B cell (primary cell): Measurements from ENCODE around the gene TMEM235.

Source experiments
- EZH2 ChIP-seq: IDR thresholded peaks from 2 replicates; pipeline ENCODE4 v1.6.1; 2012; ENCODE audit warnings: borderline replicate concordance, low read depth, mild to moderate bottlenecking, moderate library complexity, low read length; ENCODE audit not compliant: insufficient read depth, poor library complexity, severe bottlenecking
- TF ChIP-seq, protein P1 (sequence below): fragments of 200-600 bp; IDR thresholded peaks from one replicate; pipeline ENCODE4 v1.8.0; 2022; ENCODE audit warnings: antibody characterized with exemption, mild to moderate bottlenecking

DNA sequence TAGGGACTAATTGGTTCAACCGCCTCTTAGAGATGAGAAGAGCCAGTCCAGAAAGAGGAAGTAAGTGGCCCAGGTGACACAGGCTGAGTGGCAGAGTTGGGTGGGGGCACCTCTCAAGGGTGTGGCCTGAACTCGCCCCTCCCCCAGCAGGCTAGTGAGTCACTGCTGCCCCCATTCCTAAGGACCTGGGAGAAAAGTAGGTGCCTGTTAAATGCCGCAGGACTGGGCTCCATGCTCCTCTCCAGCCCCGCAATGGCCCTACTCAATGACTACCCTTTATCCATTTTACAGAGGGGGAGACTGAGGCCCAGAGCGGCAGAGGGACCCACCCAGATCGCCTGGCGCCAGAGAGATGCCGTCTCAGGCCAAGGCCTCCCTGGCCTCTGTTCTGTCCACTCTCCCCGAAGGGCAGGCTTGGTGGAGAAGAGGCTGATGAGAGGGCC lies 8.1 kb downstream of the TMEM235 start:
- TF ChIP-seq, protein P1, sequence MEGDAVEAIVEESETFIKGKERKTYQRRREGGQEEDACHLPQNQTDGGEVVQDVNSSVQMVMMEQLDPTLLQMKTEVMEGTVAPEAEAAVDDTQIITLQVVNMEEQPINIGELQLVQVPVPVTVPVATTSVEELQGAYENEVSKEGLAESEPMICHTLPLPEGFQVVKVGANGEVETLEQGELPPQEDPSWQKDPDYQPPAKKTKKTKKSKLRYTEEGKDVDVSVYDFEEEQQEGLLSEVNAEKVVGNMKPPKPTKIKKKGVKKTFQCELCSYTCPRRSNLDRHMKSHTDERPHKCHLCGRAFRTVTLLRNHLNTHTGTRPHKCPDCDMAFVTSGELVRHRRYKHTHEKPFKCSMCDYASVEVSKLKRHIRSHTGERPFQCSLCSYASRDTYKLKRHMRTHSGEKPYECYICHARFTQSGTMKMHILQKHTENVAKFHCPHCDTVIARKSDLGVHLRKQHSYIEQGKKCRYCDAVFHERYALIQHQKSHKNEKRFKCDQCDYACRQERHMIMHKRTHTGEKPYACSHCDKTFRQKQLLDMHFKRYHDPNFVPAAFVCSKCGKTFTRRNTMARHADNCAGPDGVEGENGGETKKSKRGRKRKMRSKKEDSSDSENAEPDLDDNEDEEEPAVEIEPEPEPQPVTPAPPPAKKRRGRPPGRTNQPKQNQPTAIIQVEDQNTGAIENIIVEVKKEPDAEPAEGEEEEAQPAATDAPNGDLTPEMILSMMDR: no peak
- TF ChIP-seq EZH2: no peak
